GM21447 (cell line): ENCODE measurements around the gene MYO18A.
"Not testable (repeated sequence)": the region's sequence is repeated elsewhere in the genome, so short reads cannot be mapped to it uniquely, and the experiment has no call there.

Source experiments
- ATAC-seq: cut with Tn5 transposase; IDR thresholded peaks from one replicate; pipeline ENCODE4 v1.9.1; 2021; ENCODE audit not compliant: unreplicated experiment

Gene MYO18A, protein sequence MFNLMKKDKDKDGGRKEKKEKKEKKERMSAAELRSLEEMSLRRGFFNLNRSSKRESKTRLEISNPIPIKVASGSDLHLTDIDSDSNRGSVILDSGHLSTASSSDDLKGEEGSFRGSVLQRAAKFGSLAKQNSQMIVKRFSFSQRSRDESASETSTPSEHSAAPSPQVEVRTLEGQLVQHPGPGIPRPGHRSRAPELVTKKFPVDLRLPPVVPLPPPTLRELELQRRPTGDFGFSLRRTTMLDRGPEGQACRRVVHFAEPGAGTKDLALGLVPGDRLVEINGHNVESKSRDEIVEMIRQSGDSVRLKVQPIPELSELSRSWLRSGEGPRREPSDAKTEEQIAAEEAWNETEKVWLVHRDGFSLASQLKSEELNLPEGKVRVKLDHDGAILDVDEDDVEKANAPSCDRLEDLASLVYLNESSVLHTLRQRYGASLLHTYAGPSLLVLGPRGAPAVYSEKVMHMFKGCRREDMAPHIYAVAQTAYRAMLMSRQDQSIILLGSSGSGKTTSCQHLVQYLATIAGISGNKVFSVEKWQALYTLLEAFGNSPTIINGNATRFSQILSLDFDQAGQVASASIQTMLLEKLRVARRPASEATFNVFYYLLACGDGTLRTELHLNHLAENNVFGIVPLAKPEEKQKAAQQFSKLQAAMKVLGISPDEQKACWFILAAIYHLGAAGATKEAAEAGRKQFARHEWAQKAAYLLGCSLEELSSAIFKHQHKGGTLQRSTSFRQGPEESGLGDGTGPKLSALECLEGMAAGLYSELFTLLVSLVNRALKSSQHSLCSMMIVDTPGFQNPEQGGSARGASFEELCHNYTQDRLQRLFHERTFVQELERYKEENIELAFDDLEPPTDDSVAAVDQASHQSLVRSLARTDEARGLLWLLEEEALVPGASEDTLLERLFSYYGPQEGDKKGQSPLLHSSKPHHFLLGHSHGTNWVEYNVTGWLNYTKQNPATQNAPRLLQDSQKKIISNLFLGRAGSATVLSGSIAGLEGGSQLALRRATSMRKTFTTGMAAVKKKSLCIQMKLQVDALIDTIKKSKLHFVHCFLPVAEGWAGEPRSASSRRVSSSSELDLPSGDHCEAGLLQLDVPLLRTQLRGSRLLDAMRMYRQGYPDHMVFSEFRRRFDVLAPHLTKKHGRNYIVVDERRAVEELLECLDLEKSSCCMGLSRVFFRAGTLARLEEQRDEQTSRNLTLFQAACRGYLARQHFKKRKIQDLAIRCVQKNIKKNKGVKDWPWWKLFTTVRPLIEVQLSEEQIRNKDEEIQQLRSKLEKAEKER (N-terminal part only)

DNA sequence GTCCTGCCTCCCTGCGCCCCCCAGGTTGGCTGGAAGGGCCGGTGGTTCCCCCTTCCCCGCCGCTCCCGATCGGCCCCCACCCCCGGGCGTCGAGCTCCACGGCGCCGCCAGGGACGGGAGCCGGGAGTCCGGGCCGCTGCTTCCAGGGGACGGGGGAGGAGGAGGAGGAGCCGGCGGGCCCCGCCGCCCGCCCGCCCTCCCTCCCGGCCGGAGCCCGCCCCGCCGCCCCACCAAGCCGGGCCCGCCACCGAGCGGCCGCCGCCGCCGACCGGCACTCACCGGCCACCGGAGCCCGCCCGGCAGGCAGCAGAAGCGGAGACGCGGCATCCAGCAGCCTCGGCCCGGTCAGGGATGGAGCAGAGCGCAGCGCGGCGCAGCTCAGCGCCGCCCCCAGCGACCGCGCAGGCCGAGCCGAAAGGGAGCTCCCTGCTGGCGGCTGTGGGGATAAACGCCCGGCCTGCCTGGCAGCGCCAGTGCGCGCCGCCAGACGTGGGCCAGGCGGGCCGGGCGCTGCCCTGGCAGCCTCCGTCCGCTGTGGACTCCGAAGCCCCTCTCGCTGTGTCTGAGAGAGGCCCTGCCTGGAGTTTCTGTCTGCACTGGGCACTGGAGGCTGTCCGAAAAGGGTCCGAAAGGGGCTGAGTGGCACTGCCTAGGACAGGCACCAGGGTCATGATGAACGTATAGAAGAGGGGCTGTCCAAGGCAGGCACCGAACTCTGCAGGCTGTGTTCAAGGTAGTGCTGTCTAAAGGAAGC lies at the start of gene MYO18A:
Gene MYO18A, minus strand, starts transcription at position 365 of the 754 bp plus-strand sequence. CDS start 13,458 bp downstream, outside the sequence.
- peak; percentile 67 for ATAC-seq

DNA sequence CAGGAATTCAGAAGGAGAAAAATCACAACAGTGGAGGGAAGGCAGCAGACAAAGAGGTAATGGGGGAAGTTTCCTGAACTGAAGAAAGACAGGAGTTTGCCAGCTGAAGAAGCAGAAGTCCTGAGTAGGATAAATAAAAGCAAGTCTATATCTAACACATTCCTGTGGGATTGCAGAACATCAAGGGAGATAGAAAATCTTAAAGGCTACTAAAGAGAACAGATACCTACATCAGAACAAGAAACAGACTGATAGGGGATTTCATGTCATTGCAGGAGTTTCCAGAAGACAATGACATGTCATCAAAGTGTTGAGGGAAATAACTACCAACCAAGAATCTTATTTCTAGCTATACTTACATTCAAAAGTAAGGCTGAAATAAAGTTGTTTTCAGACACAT lies 45.2 kb upstream of the MYO18A start:
- ATAC-seq, result no peak

DNA sequence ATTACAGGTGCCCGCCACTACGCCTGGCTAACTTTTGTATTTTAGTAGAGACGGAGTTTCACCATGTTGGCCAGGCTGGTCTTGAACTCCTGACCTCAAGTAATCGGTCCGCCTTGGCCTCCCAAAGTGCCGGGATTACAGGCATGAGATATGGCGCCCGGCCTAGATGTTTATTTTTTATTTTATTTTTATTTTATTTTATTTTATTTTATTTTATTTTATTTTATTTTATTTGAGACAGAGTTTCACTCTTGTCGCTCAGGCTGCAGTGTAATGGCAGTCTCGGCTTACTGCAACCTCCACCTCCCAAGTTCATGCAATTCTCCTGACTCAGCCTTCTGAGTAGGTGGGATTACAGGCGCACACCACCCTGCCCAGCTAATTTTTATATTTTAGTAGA lies 41.1 kb upstream of the MYO18A start:
- ATAC-seq, result not testable (repeated sequence)

DNA sequence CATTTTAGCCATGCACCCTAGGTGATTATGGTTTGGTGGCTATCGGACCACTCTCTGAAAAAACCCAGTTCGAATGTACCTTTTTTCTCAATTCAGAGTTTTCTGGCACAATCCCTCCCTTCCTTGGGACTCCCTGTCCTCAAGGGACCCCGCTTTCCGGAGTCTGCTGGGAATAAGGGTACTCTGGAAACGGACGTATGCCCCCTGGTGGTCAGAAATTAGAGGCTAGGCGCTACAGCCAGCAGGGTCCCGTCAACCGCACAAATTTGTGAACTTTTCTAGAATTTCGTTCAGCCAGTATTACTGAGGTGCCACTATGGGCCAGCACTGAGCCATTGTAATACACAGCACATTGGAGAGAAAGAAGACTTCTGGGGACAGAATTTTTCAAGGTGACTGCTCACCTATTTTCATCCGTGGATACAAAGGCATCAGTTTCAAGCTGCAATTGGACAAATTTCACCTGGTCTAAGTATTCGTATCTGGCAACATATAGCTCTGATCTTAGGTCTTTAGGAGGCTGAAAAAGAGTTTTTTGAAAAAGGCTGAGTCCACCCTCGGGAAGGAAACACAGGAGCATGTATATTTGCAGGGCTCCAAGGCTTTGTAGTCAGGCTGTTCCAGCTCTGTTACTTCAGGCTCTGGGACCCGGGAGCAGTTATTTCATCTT lies 39.3 kb upstream of the MYO18A start:
- peak; percentile 67 for ATAC-seq

DNA sequence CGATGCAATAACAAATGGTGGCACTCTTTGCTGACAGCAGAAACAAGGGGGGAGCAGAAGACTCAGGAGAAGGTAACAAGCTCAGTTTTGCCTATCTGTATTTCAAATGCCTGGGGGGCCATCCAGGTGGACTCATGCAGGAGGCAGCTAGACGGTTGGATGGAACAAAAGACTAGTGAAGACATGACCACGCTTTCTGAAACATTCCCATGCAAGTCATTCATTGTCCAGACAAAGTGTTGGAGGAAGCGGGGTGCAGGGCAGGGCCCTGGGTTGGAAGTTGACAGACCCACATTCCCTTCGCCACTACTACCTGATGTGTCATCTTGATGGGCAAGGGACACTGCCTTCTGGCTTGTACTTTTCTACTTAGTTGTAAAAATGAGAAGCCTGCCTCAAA lies 36.7 kb upstream of the MYO18A start:
- no peak for ATAC-seq

DNA sequence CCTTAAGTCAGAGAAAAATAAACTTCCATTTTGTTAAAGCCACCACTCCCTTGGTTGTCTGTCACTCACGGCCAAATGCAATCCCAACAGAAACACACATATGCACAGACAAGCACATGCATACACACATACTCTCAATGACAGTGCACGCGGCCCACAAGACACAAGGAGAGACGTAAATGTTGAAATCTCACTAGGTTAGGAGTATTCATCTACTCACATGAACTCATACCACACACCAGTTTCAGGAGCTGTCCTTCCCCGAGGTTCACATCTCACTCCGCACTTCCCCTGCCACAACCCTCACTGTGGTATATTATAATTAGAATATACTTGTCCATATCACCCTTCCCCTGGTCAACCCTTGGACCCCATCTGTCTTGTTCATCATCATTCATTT lies 36.0 kb upstream of the MYO18A start:
- no peak for ATAC-seq

DNA sequence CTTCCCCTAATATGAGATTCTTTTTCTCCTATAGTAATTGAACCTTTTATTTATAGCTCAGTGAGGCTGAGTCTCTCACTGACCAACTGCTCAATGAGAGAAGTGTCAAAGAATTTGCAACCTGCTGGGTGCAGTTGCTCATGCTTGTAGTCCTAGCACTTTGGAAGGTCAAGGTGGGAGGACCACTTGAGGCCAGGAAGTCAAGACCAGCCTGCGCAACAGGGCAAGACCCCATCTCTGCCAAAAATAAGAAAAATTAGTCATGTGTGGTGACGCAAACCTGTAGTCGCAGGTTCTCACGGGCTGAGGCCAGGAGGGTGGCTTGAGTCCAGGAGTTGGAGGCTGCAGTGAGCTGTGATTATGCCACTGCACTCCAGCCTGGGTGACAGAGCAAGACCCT lies 35.5 kb upstream of the MYO18A start:
- ATAC-seq, result no peak

DNA sequence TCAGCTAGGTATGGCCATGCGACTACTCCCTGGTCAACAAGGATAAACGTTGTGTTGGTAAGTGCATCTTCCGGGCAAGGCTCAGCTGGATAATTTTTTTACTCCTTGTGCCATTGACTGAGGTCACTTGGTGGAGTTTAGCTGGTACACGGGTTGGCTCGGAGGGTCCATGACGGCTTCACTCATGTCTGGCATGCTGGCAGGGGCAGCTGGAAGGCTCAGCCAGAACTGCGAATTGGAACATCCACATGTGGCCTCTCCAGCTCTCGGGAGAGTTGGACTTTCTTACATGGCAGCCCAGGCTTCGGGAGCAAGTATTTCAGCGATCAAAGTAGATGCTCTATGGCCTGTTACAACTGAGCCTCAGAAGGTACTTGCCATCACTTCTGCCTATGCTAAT lies 35.0 kb upstream of the MYO18A start:
- ATAC-seq, result no peak

DNA sequence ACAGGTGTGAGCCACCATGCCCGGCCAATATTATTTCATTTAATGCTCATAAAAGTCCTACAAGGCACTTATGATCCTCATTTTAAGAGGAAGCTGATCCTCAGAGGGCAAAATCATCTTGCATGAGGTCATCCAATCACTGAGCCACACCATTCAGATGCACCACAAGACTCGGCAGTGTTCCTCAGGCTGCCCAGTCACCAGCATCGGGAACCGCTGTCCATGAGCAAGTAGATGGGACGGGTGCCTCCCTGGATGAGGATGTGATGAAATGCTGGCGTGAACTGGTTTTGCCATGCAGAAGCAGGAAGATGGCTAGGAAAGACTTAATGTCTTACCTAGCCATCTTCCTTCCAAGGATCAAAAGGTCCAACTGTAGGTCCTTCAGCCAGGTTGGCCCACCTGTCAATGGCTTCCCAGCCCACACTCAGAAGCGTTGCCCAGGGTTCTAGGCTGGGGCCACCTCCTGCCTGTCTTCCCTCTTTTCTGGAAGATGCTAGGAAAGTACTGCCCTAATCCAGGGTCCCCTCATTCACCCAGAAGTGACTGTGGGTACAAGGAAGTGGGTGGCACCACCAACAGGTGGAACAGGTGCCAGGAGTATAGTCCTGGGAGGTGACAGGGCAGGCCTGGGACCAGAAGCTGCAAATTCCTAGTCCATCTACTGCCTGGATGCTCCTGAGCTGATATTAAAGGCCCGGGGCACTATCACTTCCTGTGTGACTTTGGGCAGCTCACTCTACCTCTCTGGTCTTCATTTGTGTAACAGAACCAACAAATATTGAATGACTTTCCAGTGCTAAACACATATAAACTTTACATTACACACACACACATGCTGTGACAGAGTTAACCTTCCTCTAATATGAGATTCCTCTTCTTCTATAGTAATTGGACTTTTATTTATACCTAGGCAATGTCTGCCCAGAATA lies 34.3 kb upstream of the MYO18A start:
- no peak for ATAC-seq

DNA sequence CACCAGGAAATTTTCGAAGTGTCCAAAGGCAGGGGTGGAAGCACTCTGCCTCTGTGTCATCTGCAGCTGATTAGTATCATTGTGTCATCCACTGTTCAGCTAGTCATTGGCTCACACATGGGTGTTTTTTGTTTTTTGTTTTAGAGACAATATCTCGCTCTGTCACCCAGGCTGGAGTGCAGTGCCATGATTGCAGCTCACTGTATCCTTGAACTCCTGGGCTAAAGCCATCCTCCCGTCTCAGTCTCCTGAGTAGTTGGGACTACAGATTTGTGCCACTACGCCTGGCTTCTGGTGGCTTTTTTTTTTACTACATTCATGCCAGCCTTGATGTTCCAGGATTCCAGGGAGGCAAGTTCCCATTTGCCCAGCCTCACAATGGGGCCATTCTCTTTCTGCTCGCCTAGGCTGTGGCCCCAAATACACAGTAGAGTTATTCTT lies 32.5 kb upstream of the MYO18A start:
- no peak for ATAC-seq

DNA sequence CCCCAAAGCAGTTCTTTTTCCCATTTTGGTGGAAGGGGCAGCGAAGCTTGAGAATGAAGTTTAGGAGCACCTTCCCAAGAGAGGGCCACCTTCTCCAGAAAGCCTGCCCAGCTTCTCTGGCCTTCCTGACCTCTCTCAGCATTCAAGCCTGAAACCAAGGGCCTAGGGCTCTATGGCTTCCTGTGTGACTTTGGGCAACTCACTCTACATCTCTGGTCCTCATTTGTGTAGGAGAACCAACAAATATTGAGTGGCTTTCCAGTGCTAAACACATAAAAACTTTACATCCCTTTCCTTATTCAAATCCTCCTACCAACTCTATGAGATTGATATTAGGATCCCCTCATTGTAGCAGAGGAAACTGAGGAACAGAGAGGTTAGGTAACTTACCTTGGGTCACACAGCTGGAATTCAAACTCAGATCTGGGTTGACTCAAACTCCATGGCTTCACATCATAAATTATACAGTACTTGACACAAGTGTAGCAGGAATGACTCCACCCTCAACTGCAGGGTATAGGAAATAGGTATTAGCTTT lies 32.0 kb upstream of the MYO18A start:
- no peak for ATAC-seq

DNA sequence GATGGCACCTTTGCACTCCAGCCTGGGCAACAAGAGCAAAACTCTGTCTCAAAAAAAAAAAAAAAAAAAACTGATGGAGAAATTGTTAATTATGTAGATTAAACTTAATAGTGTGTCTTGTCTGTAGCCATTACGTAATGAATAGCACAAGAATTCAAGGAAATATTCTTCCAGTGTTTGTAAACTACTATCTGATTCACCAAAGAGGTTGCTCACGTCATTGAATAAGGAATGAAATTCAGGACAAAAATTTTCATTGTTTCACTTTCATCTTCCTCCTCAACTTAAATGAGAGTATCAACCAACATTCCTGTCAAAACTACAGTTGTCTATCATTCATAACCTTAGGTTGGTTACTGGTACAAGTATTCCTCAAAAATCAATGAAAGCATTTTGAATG lies 30.7 kb upstream of the MYO18A start:
- ATAC-seq, result no peak

DNA sequence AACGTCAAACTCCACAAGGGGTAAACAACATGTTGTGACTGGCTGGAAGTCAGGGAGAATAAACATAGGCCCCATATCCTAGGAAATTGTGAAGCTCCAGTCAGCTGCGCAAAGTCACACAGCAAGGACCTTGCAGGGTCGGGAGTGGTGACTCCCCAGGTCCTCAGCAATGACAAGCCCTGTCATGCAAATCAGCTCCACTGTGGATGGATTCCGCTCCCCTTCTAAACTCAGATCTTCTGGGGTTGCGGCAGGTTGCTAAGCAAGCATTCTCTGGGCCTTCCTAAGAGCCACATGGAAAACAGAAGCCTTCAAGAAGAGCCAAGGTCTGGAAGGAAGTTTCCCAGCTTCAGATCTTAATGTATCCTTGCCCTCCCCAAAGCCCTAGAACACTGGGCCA lies 28.9 kb upstream of the MYO18A start:
- ATAC-seq, result no peak

DNA sequence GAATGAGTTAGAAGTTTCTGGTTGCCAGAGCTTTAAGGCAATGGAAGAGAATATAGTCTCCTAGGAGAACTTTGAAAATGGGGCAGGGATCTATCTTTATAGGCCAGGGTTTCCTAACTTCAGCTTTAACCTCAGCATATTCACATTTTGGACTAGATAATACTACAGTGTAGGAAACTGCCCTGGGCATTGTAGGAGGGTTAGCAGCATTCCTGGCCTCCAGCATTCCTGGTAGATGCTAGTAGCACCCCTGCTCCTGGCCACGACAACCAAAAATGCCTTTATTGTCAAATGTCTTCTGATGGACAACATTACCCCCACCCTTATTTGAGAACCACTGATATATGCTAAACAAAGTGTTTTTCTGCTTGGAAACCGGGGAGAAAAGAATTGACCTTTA lies 27.8 kb upstream of the MYO18A start:
- ATAC-seq, result no peak

DNA sequence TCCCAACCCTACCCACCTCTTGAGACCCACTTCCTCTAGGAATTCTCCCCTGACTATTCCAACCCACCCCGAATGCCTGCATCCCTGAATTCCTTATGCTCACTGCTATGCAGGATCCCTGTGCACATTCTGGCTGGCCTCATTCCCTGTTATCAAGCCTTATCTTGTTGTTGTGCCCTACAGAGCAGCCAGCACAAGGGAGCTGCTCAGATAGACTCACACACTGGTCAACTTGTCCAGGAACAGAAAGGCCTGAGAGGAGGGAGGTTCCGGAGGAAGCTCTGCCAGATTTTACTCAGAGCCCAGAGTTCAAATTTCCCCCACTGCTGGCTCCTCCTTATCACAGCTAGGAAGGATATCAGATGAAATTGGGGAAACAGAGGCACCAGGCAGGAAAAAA lies 24.8 kb upstream of the MYO18A start:
- ATAC-seq, result no peak

DNA sequence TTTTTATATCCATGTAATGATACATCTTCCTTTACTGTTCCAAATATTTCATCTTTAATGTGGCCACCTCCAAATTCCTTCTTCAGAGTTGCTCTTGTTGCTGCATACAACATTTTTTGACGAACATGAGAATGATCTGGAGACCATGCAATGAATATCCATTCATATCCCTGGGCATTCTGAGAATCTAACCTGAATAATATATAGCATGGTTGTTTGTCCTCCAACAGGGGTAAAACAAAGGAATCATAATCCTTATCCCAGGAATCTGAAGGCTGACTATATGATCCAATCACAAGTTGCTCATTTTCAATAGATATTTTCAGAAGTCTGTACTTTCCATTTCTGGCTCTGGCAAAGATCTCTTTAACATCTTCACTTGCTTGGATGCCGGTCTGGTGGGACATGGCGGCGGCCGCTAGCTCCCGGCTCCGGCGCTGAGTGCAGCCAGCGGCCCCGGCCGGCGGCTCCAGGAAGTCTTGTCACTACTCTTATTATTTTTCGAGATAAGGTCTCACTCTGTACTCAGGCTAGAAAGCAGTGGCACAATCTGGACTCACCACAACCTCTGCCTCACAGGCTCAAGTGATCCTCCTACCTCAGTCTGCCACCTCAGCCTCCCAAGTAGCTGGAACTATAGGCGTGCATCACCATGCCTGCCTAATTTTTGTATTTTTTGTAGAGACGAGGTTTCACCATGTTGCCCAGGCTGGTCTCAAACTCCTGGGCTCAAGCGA lies 24.0 kb upstream of the MYO18A start:
- ATAC-seq, result not testable (repeated sequence)

DNA sequence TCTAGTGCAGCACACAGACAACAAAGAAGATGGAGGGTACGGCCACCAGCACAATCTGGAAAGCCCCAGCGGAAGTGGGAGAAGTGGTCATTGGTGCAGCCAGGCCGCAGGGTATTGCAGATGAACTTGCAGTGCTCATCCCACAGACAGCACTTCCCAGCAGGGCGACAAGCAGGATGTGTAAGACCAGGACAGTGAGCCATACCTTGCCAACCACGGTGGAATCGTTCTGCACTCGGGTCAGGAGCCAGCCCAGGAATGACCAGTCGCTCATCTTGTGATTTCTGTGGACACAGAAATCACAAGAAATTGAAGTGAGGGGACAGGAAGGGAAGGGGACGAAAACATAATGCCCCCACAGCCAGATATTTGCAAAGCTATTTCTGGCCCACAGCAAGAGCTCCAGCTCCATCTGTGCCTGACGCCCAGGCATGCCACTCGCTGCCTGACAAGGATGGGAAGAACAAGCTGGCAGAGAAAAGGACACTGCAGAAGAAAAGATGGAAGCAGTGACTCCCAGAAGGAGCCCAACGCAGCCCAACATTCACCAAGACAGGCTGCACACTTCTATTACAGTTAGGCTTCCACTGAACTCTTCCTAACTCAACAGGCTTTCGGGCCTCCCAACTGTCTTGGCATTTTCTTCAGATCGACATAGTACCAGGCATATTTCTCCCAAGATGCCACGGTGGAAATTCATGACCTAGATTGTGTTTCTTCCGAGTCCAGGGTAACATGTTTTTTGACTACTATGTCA lies 17.5 kb upstream of the MYO18A start:
- no peak for ATAC-seq
